Neural crest cell (in vitro differentiated cells): ENCODE data around the gene ZFX. TPM values are rescaled to one million over a fixed set of nuclear protein-coding genes. Genes with fewer than 3 reads are reported as not detected.

Source experiments
- DNase-seq: peaks from one replicate; pipeline ENCODE4 v3.0.0; 2021; ENCODE audit warnings: low read depth, mixed read lengths, low spot score
- H3K27ac Mint-ChIP-seq: one replicate; pipeline ENCODE4 v1.8.0; 2021; ENCODE audit warnings: mild to moderate bottlenecking, mixed read lengths; ENCODE audit not compliant: unreplicated experiment
- H3K27me3 Mint-ChIP-seq: 2 replicates; pipeline ENCODE4 v1.8.0; 2021; ENCODE audit warnings: low read depth, mild to moderate bottlenecking, mixed read lengths
- H3K36me3 Mint-ChIP-seq: 2 replicates; pipeline ENCODE4 v1.8.0; 2021; ENCODE audit warnings: low read depth, mild to moderate bottlenecking, mixed read lengths
- H3K4me1 Mint-ChIP-seq: 2 replicates; pipeline ENCODE4 v1.8.0; 2021; ENCODE audit warnings: mixed read lengths
- H3K4me3 Mint-ChIP-seq: one replicate; pipeline ENCODE4 v1.8.0; 2021; ENCODE audit warnings: mild to moderate bottlenecking, mixed read lengths
- H3K9me3 Mint-ChIP-seq: 2 replicates; pipeline ENCODE4 v1.8.0; 2021; ENCODE audit warnings: mixed read lengths
- total RNA-seq: library from RNA; stranded (reverse); gene quantifications from 2 replicates; pipeline ENCODE4 v1.2.1, GENCODE V29; 2021
- TF ChIP-seq, protein P1 (sequence below): fragments of 200-600 bp; sonication (generic); conservative IDR thresholded peaks from 2 replicates; pipeline ENCODE4 v1.5.0; 2021; ENCODE audit warnings: antibody characterized with exemption, mild to moderate bottlenecking

Gene ZFX
- total RNA-seq, 1 donor from 2014 or later, result 83.6 TPM

DNA sequence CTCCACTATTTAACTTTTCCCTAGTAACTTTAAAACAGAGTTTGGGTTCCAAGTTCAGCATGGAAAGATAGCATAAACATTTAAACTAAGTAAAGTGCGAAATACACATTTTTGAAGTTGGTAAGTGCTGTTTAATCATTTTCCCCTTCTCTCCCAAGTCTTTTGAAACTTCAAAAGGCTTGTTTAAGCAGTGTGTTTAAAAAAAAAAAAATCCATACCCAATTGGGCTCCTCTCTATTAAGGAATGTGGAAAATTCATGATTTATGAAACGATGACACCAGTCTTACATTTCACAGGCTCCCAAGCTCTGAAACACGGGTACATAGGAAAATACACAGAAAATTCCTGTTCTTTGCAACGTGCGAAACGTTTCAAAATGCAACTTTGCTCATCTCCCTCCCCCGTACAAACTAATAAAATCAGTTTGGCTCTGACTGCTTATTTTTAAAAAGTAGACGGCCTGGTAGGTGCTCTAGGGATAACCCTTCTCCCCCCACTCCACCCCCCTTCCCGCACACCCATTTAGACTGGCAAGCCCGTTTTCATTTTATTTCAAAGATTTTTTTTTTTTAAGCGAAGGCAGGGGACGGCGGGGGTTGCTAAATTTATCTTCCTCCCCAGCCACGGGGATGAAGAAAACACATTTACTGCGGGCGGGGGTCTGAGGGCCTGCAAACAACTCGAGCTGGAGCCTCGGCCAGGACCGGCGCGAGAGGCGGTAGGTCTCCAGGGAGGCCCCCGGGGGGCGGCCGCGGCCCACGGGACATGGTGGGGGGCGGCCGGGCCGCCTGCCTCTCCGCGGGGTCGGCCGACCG, 786 bp upstream of the ZFX start:
- TF ChIP-seq, protein P1, sequence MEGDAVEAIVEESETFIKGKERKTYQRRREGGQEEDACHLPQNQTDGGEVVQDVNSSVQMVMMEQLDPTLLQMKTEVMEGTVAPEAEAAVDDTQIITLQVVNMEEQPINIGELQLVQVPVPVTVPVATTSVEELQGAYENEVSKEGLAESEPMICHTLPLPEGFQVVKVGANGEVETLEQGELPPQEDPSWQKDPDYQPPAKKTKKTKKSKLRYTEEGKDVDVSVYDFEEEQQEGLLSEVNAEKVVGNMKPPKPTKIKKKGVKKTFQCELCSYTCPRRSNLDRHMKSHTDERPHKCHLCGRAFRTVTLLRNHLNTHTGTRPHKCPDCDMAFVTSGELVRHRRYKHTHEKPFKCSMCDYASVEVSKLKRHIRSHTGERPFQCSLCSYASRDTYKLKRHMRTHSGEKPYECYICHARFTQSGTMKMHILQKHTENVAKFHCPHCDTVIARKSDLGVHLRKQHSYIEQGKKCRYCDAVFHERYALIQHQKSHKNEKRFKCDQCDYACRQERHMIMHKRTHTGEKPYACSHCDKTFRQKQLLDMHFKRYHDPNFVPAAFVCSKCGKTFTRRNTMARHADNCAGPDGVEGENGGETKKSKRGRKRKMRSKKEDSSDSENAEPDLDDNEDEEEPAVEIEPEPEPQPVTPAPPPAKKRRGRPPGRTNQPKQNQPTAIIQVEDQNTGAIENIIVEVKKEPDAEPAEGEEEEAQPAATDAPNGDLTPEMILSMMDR, result no peak
- no peak for DNase-seq
- Mint-ChIP-seq H3K4me1 (peaks cover 70% of the 10 kb centered on the region), H3K36me3 (peaks cover 2% of the 10 kb centered on the region), H3K27me3 (no peaks in the 10 kb centered on the region), H3K9me3 (no peaks in the 10 kb centered on the region), H3K27ac (peak overlapping the region; percentile 99), H3K4me3 (peak overlapping the region; percentile 93)

DNA sequence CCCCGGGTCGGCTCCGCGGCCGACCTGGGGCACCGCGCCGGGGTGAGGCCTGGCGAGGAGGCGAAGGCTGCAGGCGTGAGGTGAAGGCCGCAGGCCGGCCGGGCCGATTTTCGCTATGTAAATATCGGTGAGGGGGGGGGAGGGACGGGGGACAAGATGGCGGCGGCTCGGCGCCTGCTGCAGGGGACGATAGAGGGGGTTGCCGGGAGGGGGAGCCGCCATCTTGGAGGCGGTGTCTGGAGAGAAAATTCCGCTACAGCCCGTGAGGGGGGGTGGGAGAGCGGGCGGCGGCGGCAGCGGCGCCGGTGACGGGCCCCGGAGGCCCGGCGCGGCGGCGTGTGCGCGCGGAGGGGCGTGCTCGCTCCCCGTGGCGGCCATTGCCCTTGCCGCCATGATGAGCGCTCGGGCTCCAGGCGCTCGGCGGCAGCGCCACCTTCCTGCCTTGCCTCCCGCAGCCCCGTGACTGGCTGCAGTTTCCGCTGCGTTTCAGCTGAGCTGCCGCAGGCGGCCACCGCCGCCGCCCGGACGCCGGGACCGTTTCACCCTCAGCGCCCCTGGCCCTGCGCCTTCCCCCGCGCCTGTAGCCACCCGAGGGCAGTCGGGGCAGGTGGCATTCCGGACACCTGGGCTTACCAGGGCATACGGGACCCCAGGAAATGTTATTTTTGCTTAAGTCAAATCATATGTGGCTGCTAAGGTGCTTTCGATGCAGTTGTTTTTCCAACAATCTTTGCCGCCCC, 692 bp downstream of the ZFX start:
- Mint-ChIP-seq H3K27ac (peak overlapping the region; percentile 69), H3K4me3 (peak overlapping the region; percentile 94), H3K9me3 (no peaks in the 10 kb centered on the region), H3K27me3 (no peaks in the 10 kb centered on the region), H3K4me1 (peaks cover 71% of the 10 kb centered on the region), H3K36me3 (peaks cover 2% of the 10 kb centered on the region)
- peak; percentile 81 for DNase-seq
- TF ChIP-seq, protein P1, result peak; percentile 58

DNA sequence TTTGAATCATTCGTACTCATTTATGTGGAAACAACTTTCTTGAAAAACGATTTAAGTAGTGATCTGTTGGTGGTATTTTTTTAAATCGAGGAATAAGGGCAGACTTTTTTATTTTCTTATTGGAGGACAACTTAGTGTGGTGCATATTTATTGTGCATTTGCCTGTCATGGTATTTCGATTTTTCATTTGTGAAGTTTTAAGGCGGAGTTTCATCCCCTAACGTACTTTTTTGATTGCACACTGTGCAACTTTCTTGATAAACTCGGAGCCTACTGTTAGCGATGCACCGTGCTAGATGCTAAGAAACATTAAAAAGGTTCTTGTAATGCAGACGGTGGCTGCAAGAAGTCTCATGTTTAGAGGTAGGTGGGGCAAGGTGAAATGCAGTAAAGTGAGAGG, 1.4 kb downstream of the ZFX start:
- Mint-ChIP-seq H3K36me3 (peaks cover 2% of the 10 kb centered on the region), H3K4me1 (peaks cover 69% of the 10 kb centered on the region), H3K9me3 (no peaks in the 10 kb centered on the region), H3K4me3 (peak overlapping the region; percentile 94), H3K27ac (peak overlapping the region; percentile 69), H3K27me3 (no peaks in the 10 kb centered on the region)
- DNase-seq, result no peak
- TF ChIP-seq, protein P1, result no peak

DNA sequence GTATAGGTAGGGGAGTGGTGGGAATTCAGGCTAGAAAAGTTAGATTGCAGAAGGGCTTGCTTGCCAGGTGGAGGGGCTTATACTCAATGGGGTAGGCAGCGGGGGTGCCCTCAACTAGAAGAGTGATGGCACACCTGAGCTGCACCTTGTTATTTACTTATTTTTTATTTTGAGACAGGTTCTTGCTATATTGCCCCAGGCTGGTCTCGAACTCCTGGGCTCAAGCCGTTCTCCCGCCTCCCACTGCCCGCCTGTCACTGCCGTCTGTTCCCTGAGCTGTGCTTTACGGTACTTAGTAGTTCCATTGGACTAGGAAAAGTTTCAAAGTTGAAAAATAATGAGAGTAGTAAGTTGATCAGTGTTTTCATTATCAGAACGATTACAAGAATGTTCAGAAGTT, 2.0 kb downstream of the ZFX start:
- H3K9me3 Mint-ChIP-seq, result no peaks in the 10 kb centered on the region
- H3K4me1 Mint-ChIP-seq, result peaks cover 69% of the 10 kb centered on the region
- peaks cover 5% of the 10 kb centered on the region for H3K36me3 Mint-ChIP-seq
- DNase-seq, result no peak
- H3K27me3 Mint-ChIP-seq, result no peaks in the 10 kb centered on the region
- H3K27ac Mint-ChIP-seq, result peak overlapping the region; percentile 8
- TF ChIP-seq, protein P1, result no peak
- H3K4me3 Mint-ChIP-seq, result peak overlapping the region; percentile 94

DNA sequence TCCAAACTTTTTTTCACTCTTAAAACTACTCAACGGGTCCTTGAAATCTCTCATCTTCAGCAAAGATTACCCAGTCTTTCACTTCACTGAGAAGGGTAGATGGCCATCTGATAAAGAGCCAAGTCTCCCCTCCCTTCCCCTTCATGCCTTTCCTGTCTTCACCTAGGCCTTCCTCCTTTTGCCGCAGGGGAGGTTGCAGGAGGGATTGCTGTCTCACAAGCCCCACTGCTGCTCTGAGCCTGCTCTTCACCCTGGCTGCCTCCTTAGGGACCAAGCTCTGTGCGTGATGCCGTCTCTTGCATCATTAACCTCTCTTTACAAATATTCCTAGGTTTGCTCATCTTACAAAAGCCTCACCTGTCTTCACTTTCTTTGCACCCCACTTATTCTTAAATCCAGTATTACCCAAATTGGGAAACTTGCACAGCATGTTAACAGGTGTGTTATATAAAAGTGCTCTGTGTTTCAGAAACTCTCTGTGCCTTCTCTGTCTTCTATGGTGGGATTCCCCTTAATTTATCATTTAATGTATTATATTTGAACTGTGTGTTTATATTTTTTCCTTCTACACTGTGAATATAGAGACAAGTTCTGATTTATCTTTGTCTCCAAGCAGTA, 3.8 kb downstream of the ZFX start:
- TF ChIP-seq, protein P1, result no peak
- H3K9me3 Mint-ChIP-seq, result no peaks in the 10 kb centered on the region
- peaks cover 5% of the 10 kb centered on the region for H3K36me3 Mint-ChIP-seq
- H3K27me3 Mint-ChIP-seq, result no peaks in the 10 kb centered on the region
- H3K4me3 Mint-ChIP-seq, result peak overlapping the region; percentile 72
- peak overlapping the region; percentile 2 for H3K27ac Mint-ChIP-seq
- DNase-seq, result no peak
- peaks cover 63% of the 10 kb centered on the region for H3K4me1 Mint-ChIP-seq
